ENCODE data around the gene SRSF10. TPM values are rescaled to one million over a fixed set of nuclear protein-coding genes. Genes with fewer than 3 reads are reported as not detected.

Gene SRSF10
- total RNA-seq, 1 experiment from 2014 or later: 142 TPM

GRCh38 chr1:23928789-23929188 lies 51.3 kb downstream of the SRSF10 start:
- TF ChIP-seq ZNF274 (IDR thresholded peaks at IDR 0.05; ENCODE audit: low read depth, low read length) (no peak), EZH2phosphoT487 (IDR thresholded peaks at IDR 0.05; ENCODE audit: borderline replicate concordance) (no peak), POLR2AphosphoS5 (IDR thresholded peaks at IDR 0.05; ENCODE audit: low read depth, low read length) (no peak), CEBPB (IDR thresholded peaks at IDR 0.05; ENCODE audit: low read depth) (no peak), POLR2A (IDR thresholded peaks at IDR 0.05; ENCODE audit: borderline replicate concordance, extremely low read depth, insufficient read depth, insufficient read length) (no peak), FOSL1 (IDR thresholded peaks at IDR 0.05; ENCODE audit: low read depth) (no peak)
- H3K27me3 ChIP-seq (ENCODE audit: insufficient read depth, low read length): no peaks in the 10 kb centered on the region
- no peak overlapping the region for H3K27ac ChIP-seq (ENCODE audit: low read depth, low read length)
- ATAC-seq (no peak), DNase-seq (ENCODE audit: low read depth, low spot score) (no peak)
- no peaks in the 10 kb centered on the region for H3K9me2 ChIP-seq (ENCODE audit: insufficient read depth)
- POLR2A ChIA-PET: no interaction called here
- H3K4me1 ChIP-seq (ENCODE audit: control insufficient read depth in 1 of 2, insufficient read depth in 2 of 2, low read length in 2 of 2): no peaks in the 10 kb centered on the region
- RAD21 ChIA-PET (ENCODE audit: low non-redundant PET in 1 of 2, low total read pairs in 2 of 2, uncharacterized antibody in 2 of 2, unreplicated experiment in 2 of 2): no interaction called here
- no peak overlapping the region for H2AFZ ChIP-seq (ENCODE audit: low read depth, low read length, poor library complexity, severe bottlenecking)
- no peak overlapping the region for H3K4me2 ChIP-seq (ENCODE audit: low read length)
- intact Hi-C loops (cut with micrococcal nuclease): no loop called here
- H4K20me1 ChIP-seq (ENCODE audit: insufficient read depth): no peaks in the 10 kb centered on the region
- no peak overlapping the region for H3K4me3 ChIP-seq (replicated peaks in 1 of 2; ENCODE audit: low read depth in 1 of 2, low read length in 2 of 2)
- no peaks in the 10 kb centered on the region for H3K36me3 ChIP-seq (ENCODE audit: control insufficient read depth in 1 of 2, insufficient read depth in 2 of 2, low read length in 2 of 2)
- H3K79me2 ChIP-seq (ENCODE audit: insufficient read depth, low read length): no peaks in the 10 kb centered on the region
- BruUV-seq (replicated peaks): no TSS peak
- H3K9me3 ChIP-seq (ENCODE audit: control insufficient read depth in 1 of 2, insufficient read depth in 1 of 2, low read depth in 1 of 2, low read length in 2 of 2): no peaks in the 10 kb centered on the region
- CTCF ChIA-PET: interaction anchor here (1.7 kb wide), 1 partner anchor 12 kb away, joined by 7 read pairs; no protein-coding TSS in a partner anchor
- H3K9ac ChIP-seq (ENCODE audit: low read length): no peak overlapping the region

- BruUV-seq (replicated peaks): no TSS peak
- ATAC-seq: no peak
- RAD21 ChIA-PET (ENCODE audit: low non-redundant PET in 1 of 2, low total read pairs in 2 of 2, uncharacterized antibody in 2 of 2, unreplicated experiment in 2 of 2): no interaction called here
- H2AFZ ChIP-seq (ENCODE audit: low read depth, low read length, poor library complexity, severe bottlenecking): no peak overlapping the region
- H3K9ac ChIP-seq (ENCODE audit: low read length): no peak overlapping the region
- H3K36me3 ChIP-seq (ENCODE audit: control insufficient read depth in 1 of 2, insufficient read depth in 2 of 2, low read length in 2 of 2): no peaks in the 10 kb centered on the region
- no peaks in the 10 kb centered on the region for H3K9me3 ChIP-seq (ENCODE audit: control insufficient read depth in 1 of 2, insufficient read depth in 1 of 2, low read depth in 1 of 2, low read length in 2 of 2)
- no peaks in the 10 kb centered on the region for H3K9me2 ChIP-seq (ENCODE audit: insufficient read depth)
- CTCF ChIA-PET: no interaction called here
- H3K4me3 ChIP-seq (replicated peaks in 1 of 2; ENCODE audit: low read depth in 1 of 2, low read length in 2 of 2): no peak overlapping the region
- POLR2A ChIA-PET: no interaction called here
- H3K79me2 ChIP-seq (ENCODE audit: insufficient read depth, low read length): no peaks in the 10 kb centered on the region
- no peaks in the 10 kb centered on the region for H3K27me3 ChIP-seq (ENCODE audit: insufficient read depth, low read length)
- no peak overlapping the region for H3K4me2 ChIP-seq (ENCODE audit: low read length)
- intact Hi-C loops (cut with micrococcal nuclease): no loop called here
- H3K27ac ChIP-seq (ENCODE audit: low read depth, low read length): no peak overlapping the region
- no peaks in the 10 kb centered on the region for H3K4me1 ChIP-seq (ENCODE audit: control insufficient read depth in 1 of 2, insufficient read depth in 2 of 2, low read length in 2 of 2)
- no peak for DNase-seq (ENCODE audit: low read depth, low spot score)
- no peaks in the 10 kb centered on the region for H4K20me1 ChIP-seq (ENCODE audit: insufficient read depth)
- TF ChIP-seq TCF7L2 (IDR thresholded peaks at IDR 0.05; ENCODE audit: borderline replicate concordance, extremely low read depth, insufficient read depth, insufficient read length) (no peak), SP1 (IDR thresholded peaks at IDR 0.05; ENCODE audit: low read depth) (no peak), EGR1 (IDR thresholded peaks at IDR 0.05; ENCODE audit: low read depth) (no peak), RAD21 (IDR thresholded peaks at IDR 0.05; ENCODE audit: low read depth) (no peak), CEBPB (IDR thresholded peaks at IDR 0.05; ENCODE audit: low read depth) (no peak), JUND (IDR thresholded peaks at IDR 0.05) (no peak), ZFX (IDR thresholded peaks at IDR 0.05) (no peak), EZH2phosphoT487 (IDR thresholded peaks at IDR 0.05; ENCODE audit: borderline replicate concordance) (no peak), ZBTB33 (IDR thresholded peaks at IDR 0.05; ENCODE audit: extremely low read depth, insufficient replicate concordance, low read length) (no peak), POLR2AphosphoS5 (IDR thresholded peaks at IDR 0.05; ENCODE audit: low read depth, low read length) (no peak), ZNF274 (IDR thresholded peaks at IDR 0.05; ENCODE audit: low read depth, low read length) (no peak), ELF1 (IDR thresholded peaks at IDR 0.05; ENCODE audit: borderline replicate concordance, low read depth) (no peak), CBX3 (IDR thresholded peaks at IDR 0.05; ENCODE audit: low read depth) (no peak)
- TF ChIP-seq, protein P1, sequence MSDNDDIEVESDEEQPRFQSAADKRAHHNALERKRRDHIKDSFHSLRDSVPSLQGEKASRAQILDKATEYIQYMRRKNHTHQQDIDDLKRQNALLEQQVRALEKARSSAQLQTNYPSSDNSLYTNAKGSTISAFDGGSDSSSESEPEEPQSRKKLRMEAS (IDR thresholded peaks at IDR 0.05): no peak
- TF ChIP-seq, protein P2, sequence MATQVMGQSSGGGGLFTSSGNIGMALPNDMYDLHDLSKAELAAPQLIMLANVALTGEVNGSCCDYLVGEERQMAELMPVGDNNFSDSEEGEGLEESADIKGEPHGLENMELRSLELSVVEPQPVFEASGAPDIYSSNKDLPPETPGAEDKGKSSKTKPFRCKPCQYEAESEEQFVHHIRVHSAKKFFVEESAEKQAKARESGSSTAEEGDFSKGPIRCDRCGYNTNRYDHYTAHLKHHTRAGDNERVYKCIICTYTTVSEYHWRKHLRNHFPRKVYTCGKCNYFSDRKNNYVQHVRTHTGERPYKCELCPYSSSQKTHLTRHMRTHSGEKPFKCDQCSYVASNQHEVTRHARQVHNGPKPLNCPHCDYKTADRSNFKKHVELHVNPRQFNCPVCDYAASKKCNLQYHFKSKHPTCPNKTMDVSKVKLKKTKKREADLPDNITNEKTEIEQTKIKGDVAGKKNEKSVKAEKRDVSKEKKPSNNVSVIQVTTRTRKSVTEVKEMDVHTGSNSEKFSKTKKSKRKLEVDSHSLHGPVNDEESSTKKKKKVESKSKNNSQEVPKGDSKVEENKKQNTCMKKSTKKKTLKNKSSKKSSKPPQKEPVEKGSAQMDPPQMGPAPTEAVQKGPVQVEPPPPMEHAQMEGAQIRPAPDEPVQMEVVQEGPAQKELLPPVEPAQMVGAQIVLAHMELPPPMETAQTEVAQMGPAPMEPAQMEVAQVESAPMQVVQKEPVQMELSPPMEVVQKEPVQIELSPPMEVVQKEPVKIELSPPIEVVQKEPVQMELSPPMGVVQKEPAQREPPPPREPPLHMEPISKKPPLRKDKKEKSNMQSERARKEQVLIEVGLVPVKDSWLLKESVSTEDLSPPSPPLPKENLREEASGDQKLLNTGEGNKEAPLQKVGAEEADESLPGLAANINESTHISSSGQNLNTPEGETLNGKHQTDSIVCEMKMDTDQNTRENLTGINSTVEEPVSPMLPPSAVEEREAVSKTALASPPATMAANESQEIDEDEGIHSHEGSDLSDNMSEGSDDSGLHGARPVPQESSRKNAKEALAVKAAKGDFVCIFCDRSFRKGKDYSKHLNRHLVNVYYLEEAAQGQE (IDR thresholded peaks at IDR 0.05; ENCODE audit: low read depth): no peak
These were observed 53.0 kb downstream of the SRSF10 start for GRCh38 chr1:23927097-23927496.
